HCT116 (cell line): Measurements from ENCODE around the gene METTL25B. TPM values are rescaled to one million over a fixed set of nuclear protein-coding genes. Genes with fewer than 3 reads are reported as not detected.
A peak's percentile ranks its signal among the peaks of the same experiment; 100 is the strongest.

ENCODE experiments used
- ATAC-seq: fragments of 200-7000 bp; cut with Tn5 transposase; 2 replicates; pipeline ENCODE4 v1.9.1; 2020; ENCODE audit warnings: mild to moderate bottlenecking, moderate library complexity
- BruUV-seq: library from RNA; stranded (reverse); fragments of 400-500 nt; replicated peaks from 2 replicates; lab custom pipeline; 2021; lab: Mats Ljungman, UMichigan
- CTCF ChIA-PET: fragments of 300-600 bp; sonication (Branson Sonifier 250); formaldehyde crosslinking; loops from one replicate; lab custom pipeline; 2021; ENCODE audit warnings: antibody characterized with exemption; lab: Charles Lee
- POLR2A ChIA-PET: fragments of 300-600, 350-600 bp; sonication (Branson Sonifier 250); formaldehyde crosslinking; loops from one replicate; lab custom pipeline; 2021; ENCODE audit warnings: antibody characterized with exemption; lab: Charles Lee
- RAD21 ChIA-PET, 2 experiments: fragments of 300-600 bp; sonication (Branson Sonifier 250); formaldehyde crosslinking; loops; one replicate each; lab custom pipeline; 2023; ENCODE audit warnings: low total read pairs in 2 of 2; ENCODE audit not compliant: uncharacterized antibody in 2 of 2, unreplicated experiment in 2 of 2, low non-redundant PET in 1 of 2; lab: Charles Lee
- DNase-seq: peaks from one replicate; pipeline ENCODE4 v3.0.0-alpha.2; 2010; ENCODE audit warnings: low read depth, low spot score
- H2AFZ ChIP-seq: fragments of 200-600 bp; shearing (Covaris generic), sonication (generic); 2 replicates; pipeline ENCODE4 v1.6.1; 2017; ENCODE audit warnings: low read depth, mixed run types, mixed read lengths, antibody characterized with exemption, low read length; ENCODE audit not compliant: poor library complexity, severe bottlenecking
- H3K27ac ChIP-seq: 2 replicates; pipeline ENCODE4 v1.5.1; 2012; ENCODE audit warnings: low read depth, low read length
- H3K27me3 ChIP-seq: fragments of 200-600 bp; sonication (generic); 2 replicates; pipeline ENCODE4 v1.6.1; 2016; ENCODE audit warnings: mixed run types, low read length, mixed read lengths; ENCODE audit not compliant: insufficient read depth
- H3K36me3 ChIP-seq, 2 experiments: fragments of 200-500 bp in 1 of 2; fragments of 200-600 bp in 1 of 2; sonication (Bioruptor generic) in 1 of 2; sonication (generic) in 1 of 2; 2 replicates each; pipeline versions ENCODE4 v1.5.1 to v1.6.1; 2014 to 2016; ENCODE audit warnings: low read length in 2 of 2, inconsistent platforms in 1 of 2, mixed read lengths in 1 of 2, mixed run types in 1 of 2; ENCODE audit not compliant: insufficient read depth in 2 of 2, control insufficient read depth in 1 of 2
- H3K4me1 ChIP-seq, 2 experiments: fragments of 200-600 bp in 1 of 2; sonication (generic) in 1 of 2; 2 replicates each; pipeline versions ENCODE4 v1.5.1 to v1.6.1; 2012 to 2017; ENCODE audit warnings: low read length in 2 of 2, inconsistent platforms in 1 of 2, mild to moderate bottlenecking in 1 of 2, mixed read lengths in 1 of 2, mixed run types in 1 of 2, moderate library complexity in 1 of 2; ENCODE audit not compliant: insufficient read depth in 2 of 2, control insufficient read depth in 1 of 2
- H3K4me2 ChIP-seq: fragments of 200-600 bp; sonication (generic); 2 replicates; pipeline ENCODE4 v1.6.1; 2017; ENCODE audit warnings: mixed run types, low read length, mixed read lengths
- H3K4me3 ChIP-seq, 2 experiments: fragments of 200-600 bp in 1 of 2; sonication (generic) in 1 of 2; replicated peaks in 1 of 2; 2 replicates each; pipeline ENCODE4 v1.5.1; 2011 to 2016; ENCODE audit warnings: low read length in 2 of 2, control low read depth in 1 of 2, low read depth in 1 of 2, mild to moderate bottlenecking in 1 of 2, mixed read lengths in 1 of 2, mixed run types in 1 of 2
- H3K79me2 ChIP-seq: fragments of 200-600 bp; sonication (generic); 2 replicates; pipeline ENCODE4 v1.6.1; 2017; ENCODE audit warnings: mild to moderate bottlenecking, mixed run types, low read length, moderate library complexity, mixed read lengths; ENCODE audit not compliant: insufficient read depth
- H3K9ac ChIP-seq: fragments of 200-600 bp; sonication (generic); 2 replicates; pipeline ENCODE4 v1.6.1; 2016; ENCODE audit warnings: low read length, mixed read lengths
- H3K9me2 ChIP-seq: fragments of 200-600 bp; sonication (generic), shearing (Covaris generic); 2 replicates; pipeline ENCODE4 v1.6.1; 2017; ENCODE audit warnings: mixed run types, mild to moderate bottlenecking, moderate library complexity; ENCODE audit not compliant: insufficient read depth
- H3K9me3 ChIP-seq, 2 experiments: fragments of 200-500 bp in 1 of 2; fragments of 200-600 bp in 1 of 2; sonication (Bioruptor generic) in 1 of 2; sonication (generic) in 1 of 2; 2 replicates each; pipeline ENCODE4 v1.6.1; 2014 to 2017; ENCODE audit warnings: low read length in 2 of 2, mixed read lengths in 2 of 2, inconsistent platforms in 1 of 2, low read depth in 1 of 2, mild to moderate bottlenecking in 1 of 2, mixed run types in 1 of 2, moderate library complexity in 1 of 2; ENCODE audit not compliant: control insufficient read depth in 1 of 2, insufficient read depth in 1 of 2
- H4K20me1 ChIP-seq: fragments of 200-600 bp; sonication (generic), shearing (Covaris generic); 2 replicates; pipeline ENCODE4 v1.6.1; 2017; ENCODE audit warnings: mixed run types, mild to moderate bottlenecking, moderate library complexity; ENCODE audit not compliant: insufficient read depth
- EGR1 ChIP-seq: IDR thresholded peaks from 2 replicates; pipeline ENCODE4 v1.6.1; 2012; ENCODE audit warnings: low read depth
- ELF1 ChIP-seq: IDR thresholded peaks from 2 replicates; pipeline ENCODE4 v1.6.1; 2012; ENCODE audit warnings: low read depth, borderline replicate concordance
- FOSL1 ChIP-seq: IDR thresholded peaks from 2 replicates; pipeline ENCODE4 v1.6.1; 2012; ENCODE audit warnings: low read depth
- REST ChIP-seq: IDR thresholded peaks from 2 replicates; pipeline ENCODE4 v1.6.1; 2012; ENCODE audit warnings: low read depth
- SIN3A ChIP-seq: IDR thresholded peaks from 2 replicates; pipeline ENCODE4 v1.6.1; 2012; ENCODE audit warnings: low read depth
- SP1 ChIP-seq: IDR thresholded peaks from 2 replicates; pipeline ENCODE4 v1.6.1; 2012; ENCODE audit warnings: low read depth
- SRF ChIP-seq: IDR thresholded peaks from 2 replicates; pipeline ENCODE4 v1.6.1; 2012; ENCODE audit warnings: low read depth
- TCF7L2 ChIP-seq: IDR thresholded peaks from 2 replicates; pipeline ENCODE4 v1.7.0; 2011; ENCODE audit warnings: borderline replicate concordance, inconsistent platforms; ENCODE audit not compliant: insufficient read depth, insufficient read length; ENCODE audit errors: extremely low read depth
- ZBTB33 ChIP-seq: IDR thresholded peaks from 2 replicates; pipeline ENCODE4 v1.6.1; 2011; ENCODE audit warnings: mild to moderate bottlenecking, low read length, moderate library complexity; ENCODE audit not compliant: insufficient replicate concordance; ENCODE audit errors: extremely low read depth
- ZFX ChIP-seq: fragments of 450-650 bp; IDR thresholded peaks from 2 replicates; pipeline ENCODE4 v1.6.1; 2017
- ZNF274 ChIP-seq: fragments of 200-500 bp; sonication (Bioruptor generic); IDR thresholded peaks from 2 replicates; pipeline ENCODE4 v1.6.1; 2014; ENCODE audit warnings: mild to moderate bottlenecking, low read depth, low read length, inconsistent platforms
- intact Hi-C: fragments of 100-400 bp; cut with micrococcal nuclease; formaldehyde crosslinking; loops from 2 replicates; pipeline ENCODE4 v1.10.0; 2022
- total RNA-seq: library from RNA; stranded (reverse); gene quantifications from one replicate; pipeline ENCODE4 v1.2.1, GENCODE V29; 2021; ENCODE audit not compliant: unreplicated experiment

Gene METTL25B
- total RNA-seq, 1 experiment from 2014 or later: 36.5 TPM

- H3K36me3 ChIP-seq: no peaks in the 10 kb centered on the region
- CTCF ChIA-PET: interaction anchor here (0.5 to 10.0 kb wide), 35 partner anchors 9 to 320 kb away, joined by 3 to 508 read pairs (median 5); partner anchors contain the start of genes CRABP2, INSRR, ISG20L2 and METTL25B
- no peak for DNase-seq
- H3K27ac ChIP-seq: peak overlapping the region; percentile 72; the same call in 1 of the 2 replicates
- peak overlapping the region; percentile 41 to 55; a peak in 3 of 4 replicates for H3K4me3 ChIP-seq
- H3K4me2 ChIP-seq: peak overlapping the region; percentile 84
- no peak overlapping the region for H2AFZ ChIP-seq
- H3K9me2 ChIP-seq: no peaks in the 10 kb centered on the region
- RAD21 ChIA-PET: interaction anchor here (0.6 to 4.0 kb wide), 22 partner anchors 14 to 238 kb away, joined by 3 to 67 read pairs (median 5); partner anchors contain the start of genes CRABP2 (in 2 of the 2), ISG20L2 (in 2 of the 2), METTL25B (in 2 of the 2) and NTRK1 (in 2 of the 2)
- peak overlapping the region; percentile 24; the same call in 1 of the 2 replicates for H3K9ac ChIP-seq
- POLR2A ChIA-PET: interaction anchor here (0.9 to 5.0 kb wide), 12 partner anchors 9 to 200 kb away, joined by 3 to 87 read pairs (median 4); partner anchors contain the start of genes CRABP2, ISG20L2, METTL25B and MRPL24
- no peaks in the 10 kb centered on the region for H3K27me3 ChIP-seq
- no peaks in the 10 kb centered on the region for H4K20me1 ChIP-seq
- no peaks in the 10 kb centered on the region for H3K79me2 ChIP-seq
- ATAC-seq: no peak
- peaks cover 67 to 87% of the 10 kb centered on the region in 2 experiments for H3K4me1 ChIP-seq
- no TSS peak for BruUV-seq
- intact Hi-C loops: loop anchor here (1.0 to 5.0 kb wide), 6 partner anchors 16 to 237 kb away; partner anchors contain the start of genes NTRK1 and PRCC
- H3K9me3 ChIP-seq: no peaks in the 10 kb centered on the region
- TF ChIP-seq EGR1: no peak
- TF ChIP-seq ZNF274: no peak
- no peak for TF ChIP-seq FOSL1
- TF ChIP-seq ELF1: no peak
Observed at GRCh38 chr1:156689953-156690674, 38.2 kb upstream of the METTL25B start.

GRCh38 chr1:156690675-156691036, 37.6 kb upstream of the METTL25B start:
- H3K27me3 ChIP-seq: no peaks in the 10 kb centered on the region
- peaks cover 65 to 82% of the 10 kb centered on the region in 2 experiments for H3K4me1 ChIP-seq
- H3K9ac ChIP-seq: 0 out of 2 replicates have a peak overlapping the region, but pooled peaks have one; percentile 39
- intact Hi-C loops: no loop called here
- H3K9me2 ChIP-seq: no peaks in the 10 kb centered on the region
- H4K20me1 ChIP-seq: no peaks in the 10 kb centered on the region
- DNase-seq (no peak), ATAC-seq (no peak)
- POLR2A ChIA-PET: interaction anchor here (0.6 to 5.0 kb wide), 7 partner anchors 13 to 37 kb away, joined by 3 to 87 read pairs (median 7); partner anchors contain the start of genes CRABP2, ISG20L2, METTL25B and NES
- H3K4me2 ChIP-seq: peak overlapping the region; percentile 84
- no peaks in the 10 kb centered on the region for H3K9me3 ChIP-seq
- H3K79me2 ChIP-seq: no peaks in the 10 kb centered on the region
- H3K4me3 ChIP-seq: no peak overlapping the region
- CTCF ChIA-PET: interaction anchor here (1.1 to 10.0 kb wide), 8 partner anchors 14 to 237 kb away, joined by 3 to 508 read pairs (median 32); partner anchors contain the start of genes CRABP2, INSRR, ISG20L2 and METTL25B
- RAD21 ChIA-PET: interaction anchor here (0.9 to 4.0 kb wide), 7 partner anchors 15 to 199 kb away, joined by 3 to 67 read pairs (median 23); partner anchors contain the start of genes CRABP2 (in 2 of the 2) and NTRK1 (in 1 of the 2)
- H3K36me3 ChIP-seq: no peaks in the 10 kb centered on the region
- no TSS peak for BruUV-seq
- H2AFZ ChIP-seq: no peak overlapping the region
- H3K27ac ChIP-seq: peak overlapping the region; percentile 72; the same call in 1 of the 2 replicates
- TF ChIP-seq ZFX (no peak), SP1 (no peak), EGR1 (no peak), ZBTB33 (no peak), REST (no peak), TCF7L2 (no peak), SRF (no peak), SIN3A (no peak)
